HG03159 (cell line): Measurements from ENCODE around the gene RPP21.

Experiments
- ATAC-seq: cut with Tn5 transposase; IDR thresholded peaks from one replicate; pipeline ENCODE4 v1.9.1; 2021; ENCODE audit warnings: mild to moderate bottlenecking, moderate library complexity; ENCODE audit not compliant: unreplicated experiment

The RPP21 gene

GRCh38 chr6:30344868-30345671 lies at the start of gene RPP21:
Gene RPP21 (plus strand): TSS chr6:30345156. CDS start chr6:30345172, 16 bp downstream.
- ATAC-seq: peak; percentile 85

DNA sequence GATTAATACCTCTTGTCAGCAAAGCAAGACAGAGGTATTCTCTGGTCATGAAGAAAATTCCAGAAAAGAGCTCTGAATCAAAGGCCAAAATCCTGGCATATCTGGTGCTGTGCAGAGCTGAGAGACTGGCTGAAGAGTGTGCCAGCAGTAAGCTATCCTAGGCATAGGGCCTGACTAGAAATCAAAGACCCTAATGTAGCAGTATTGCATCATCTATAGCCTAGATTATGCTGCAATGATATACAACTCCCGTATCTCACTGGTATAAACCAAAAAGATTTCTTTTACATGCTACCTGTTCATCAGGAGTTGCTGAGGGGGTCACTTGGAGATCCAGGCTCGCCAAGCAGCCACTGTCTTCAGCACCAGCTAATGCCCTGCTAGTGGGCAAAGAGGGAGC lies 49.1 kb upstream of the RPP21 start:
- no peak for ATAC-seq

DNA sequence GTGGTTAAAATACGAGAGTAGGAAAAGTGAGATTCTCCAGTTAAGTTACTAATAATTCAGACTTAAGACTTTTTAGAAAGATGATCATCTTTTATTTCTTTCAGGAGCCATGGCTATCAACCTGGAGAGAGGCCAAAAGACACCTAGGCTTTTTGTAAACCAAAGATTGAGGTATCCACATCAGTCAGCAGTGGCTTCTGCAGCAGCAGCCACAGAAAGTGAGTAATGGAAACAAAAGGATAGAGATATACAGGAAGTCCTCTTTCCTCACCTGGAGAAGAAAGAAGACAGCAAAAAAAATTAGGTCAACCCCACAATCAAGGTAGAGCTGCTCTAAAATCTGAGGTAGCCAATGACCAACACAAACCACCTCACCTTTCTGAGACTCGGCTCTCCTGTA lies 41.0 kb upstream of the RPP21 start:
- ATAC-seq: no peak

DNA sequence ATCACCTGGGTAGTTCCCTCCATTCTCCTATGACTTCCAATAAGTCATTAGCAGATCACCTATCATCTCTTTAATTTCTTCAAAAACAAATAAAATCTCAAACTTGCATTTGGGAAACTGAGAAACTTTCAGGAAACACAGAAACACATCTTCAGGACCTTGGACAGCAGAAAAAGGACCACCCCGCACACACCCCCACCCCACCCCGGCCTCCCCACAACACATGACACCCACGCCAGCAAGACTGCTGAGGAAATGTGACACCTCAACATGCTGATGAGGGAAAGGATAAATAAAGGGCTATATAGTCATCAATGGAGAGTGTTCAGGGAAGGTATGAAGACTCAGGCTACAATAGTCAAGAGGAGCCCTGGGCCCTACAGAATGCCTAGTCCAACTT lies 33.9 kb upstream of the RPP21 start:
- no peak for ATAC-seq

- no peak for ATAC-seq
Observed at GRCh38 chr6:30311671-30312070, 33.3 kb upstream of the RPP21 start.

- no peak for ATAC-seq
Observed at GRCh38 chr6:30312266-30312665, 32.7 kb upstream of the RPP21 start.

GRCh38 chr6:30312676-30313321 lies 32.2 kb upstream of the RPP21 start:
- ATAC-seq: no peak

GRCh38 chr6:30315156-30315555 lies 29.8 kb upstream of the RPP21 start:
- ATAC-seq: no peak

- no peak for ATAC-seq
Observed at GRCh38 chr6:30317913-30318589, 26.9 kb upstream of the RPP21 start.

DNA sequence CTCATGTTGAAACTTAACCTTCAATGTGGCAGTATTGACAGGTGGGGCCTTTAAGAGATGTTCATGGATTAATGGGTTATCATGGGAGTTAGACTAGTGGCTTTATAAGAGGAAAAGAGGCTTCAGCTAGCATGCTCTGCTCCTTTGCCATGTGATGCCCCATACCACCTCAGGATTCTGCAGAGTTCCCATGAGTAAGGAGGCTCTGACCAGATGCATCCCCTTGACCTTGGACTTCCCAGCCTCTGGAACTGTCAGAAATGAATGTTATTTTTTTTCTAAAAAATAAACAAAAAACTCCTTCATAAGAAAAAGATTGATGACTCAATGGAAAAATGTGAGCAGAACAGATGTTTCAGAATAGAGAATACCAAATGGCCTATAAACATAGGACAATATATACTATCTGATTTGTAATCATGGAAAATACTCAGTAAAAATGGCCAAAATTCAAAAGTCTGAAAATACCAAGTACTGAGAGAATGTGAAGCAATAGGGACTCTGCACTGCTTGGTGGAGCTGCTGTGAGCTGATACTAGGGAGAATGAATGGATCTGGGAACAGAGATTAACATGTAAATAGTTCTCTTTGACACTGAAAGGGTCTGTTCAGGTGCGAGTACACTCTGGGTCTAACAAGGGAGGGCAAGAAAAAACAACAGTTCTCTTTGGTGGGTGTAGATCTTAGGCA lies 25.7 kb upstream of the RPP21 start:
- no peak for ATAC-seq

DNA sequence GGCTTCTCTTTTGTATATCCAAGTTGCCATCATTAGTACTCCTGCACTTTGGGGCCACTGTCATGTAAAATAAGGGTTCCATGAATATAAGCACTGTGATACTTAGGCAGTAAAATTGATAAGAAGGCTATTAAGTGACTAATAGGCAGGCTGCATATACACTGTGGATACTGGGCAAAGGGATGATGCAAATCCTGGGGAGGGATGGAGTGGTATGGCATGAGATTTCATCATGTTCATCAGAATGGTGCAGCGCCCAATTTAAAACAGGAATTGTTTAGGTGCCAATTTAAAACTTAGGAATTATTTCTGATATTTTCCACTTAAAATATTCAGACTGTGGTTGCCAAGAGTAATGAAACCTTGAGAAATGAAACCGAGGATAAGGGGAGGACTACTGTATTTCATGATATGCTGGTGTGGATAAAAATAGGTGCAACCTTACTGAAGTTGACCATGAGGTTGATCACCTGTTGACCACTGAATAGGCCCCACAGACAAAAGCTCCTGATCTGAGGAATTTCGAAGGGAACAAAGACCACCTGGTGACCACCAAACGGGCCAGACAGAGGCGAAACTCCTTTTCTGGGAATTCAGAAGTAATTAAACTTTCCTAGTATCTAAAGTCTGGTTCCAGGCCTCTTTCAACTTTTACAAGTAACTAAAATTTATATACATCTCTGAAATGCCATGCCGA lies 23.1 kb upstream of the RPP21 start:
- ATAC-seq: no peak

GRCh38 chr6:30322527-30323501 lies 22.1 kb upstream of the RPP21 start:
- ATAC-seq: no peak

DNA sequence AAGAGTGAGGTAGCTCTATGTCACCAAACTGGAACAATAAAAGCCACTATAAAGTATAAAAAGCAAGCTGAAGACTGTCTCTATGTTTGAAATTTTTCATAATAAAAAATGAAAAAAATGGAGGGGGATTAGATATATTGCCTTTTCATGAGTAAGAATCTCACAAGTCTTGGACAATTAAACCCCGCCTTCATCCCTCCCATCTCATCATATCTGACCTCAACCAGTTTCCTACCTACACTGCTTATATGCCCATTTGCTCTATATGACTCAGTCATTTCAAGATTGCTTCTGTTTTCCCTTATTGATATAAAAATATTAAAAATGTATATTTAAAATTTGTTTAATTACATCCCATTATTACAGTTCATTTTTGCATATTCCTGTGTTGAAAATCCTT lies 21.1 kb upstream of the RPP21 start:
- no peak for ATAC-seq

DNA sequence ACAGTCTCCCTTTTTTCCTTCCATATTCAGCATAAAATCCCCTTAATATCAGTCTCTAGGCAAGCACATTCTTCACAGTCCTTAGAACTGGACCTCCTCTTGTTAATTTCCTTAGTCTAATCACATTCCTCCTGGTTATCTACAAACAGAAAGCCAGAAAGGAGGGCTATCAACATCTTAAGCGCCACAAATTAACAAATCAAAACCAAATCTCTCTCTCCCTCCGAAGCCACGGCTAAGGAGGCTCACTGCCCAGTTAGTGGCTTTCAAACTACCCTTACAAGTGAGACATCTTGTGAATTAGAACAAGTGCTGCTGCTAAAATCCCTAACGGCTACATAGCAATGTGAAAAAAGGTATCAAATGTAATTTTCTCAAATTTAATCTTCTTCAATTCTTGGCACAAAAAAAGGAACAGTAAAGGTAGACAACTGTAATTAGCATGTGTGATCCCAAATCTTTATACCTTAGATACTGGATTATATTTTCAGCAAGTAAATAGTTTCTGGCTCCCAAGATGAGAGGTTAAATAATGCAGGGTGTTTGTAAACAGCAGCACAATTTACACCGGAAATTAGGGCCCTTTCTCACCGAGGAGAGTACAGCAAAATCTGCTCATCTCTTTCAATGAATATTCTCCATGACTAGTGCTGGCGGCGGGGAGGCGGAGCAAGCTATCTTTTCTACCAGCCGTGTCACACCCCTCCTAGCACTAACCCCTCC lies 19.6 kb upstream of the RPP21 start:
- peak; percentile 29 for ATAC-seq

- ATAC-seq: peak; percentile 41
Observed at GRCh38 chr6:30325873-30326525, 19.0 kb upstream of the RPP21 start.

DNA sequence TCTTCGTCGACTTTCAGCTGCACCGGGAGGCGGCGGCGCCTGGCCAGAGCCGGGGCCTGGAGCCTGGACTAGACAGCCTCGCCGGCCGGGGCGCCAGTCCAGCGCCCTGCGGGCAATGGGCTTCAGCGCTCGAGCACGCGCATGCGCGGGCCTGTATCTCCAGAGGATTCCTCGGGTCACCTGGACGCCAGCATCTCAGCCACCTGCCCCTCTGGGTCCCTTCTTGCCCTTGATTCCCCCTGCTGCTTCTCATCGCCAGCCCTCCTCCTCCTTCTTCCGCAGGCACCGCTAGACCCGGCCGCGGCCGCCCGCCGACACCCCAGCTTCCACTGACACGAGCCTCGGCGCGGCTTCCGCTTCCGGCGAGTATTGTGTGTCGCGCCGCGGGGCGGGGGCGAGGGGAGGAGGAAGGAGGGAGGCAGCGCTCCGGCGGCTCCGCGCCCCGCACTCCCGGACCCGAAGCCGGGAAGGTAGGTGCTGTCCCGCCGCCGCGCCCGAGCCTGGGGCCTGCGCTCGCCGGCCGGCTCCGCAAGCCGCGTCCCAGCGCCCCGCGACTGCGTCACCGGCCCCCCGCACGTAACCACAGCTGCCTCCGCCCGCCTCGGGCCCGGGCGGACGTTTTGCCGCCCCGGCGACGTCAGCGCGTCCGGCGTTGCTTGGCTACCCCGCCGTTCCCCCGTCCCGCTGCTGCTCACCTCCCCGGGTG lies 18.3 kb upstream of the RPP21 start, which contains the start of gene TRIM39:
Gene TRIM39, plus strand, starts transcription at position 402 of the 706 bp plus-strand sequence. CDS start 2,391 bp downstream, outside the sequence.
- peak; percentile 78 for ATAC-seq

DNA sequence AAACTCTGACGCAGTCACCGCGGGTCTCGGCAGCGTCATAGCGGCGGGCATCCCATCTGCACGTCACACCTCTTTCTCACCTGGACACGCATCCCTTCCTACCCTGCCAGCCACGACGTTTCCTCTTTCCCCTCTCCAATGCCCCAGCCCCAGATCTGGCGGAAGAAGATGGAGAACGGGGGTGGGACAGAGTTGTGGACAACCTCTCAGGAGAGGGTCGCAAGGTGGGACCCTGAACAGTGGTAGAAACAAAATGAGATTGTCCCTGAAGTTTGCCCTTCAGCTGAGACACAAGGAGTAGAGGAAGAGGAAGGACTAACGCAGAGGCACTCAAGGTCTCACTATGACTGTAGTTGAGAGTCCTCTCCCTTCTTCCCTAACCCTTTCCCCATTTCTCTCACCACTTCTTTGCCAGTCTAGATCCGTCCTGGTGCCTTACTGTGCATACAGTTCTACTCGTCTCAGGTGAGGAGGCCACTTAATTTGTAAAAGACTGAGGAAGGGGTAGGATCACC lies 17.7 kb upstream of the RPP21 start:
- ATAC-seq: no peak
